SU-DHL-6 (cell line): Measurements from ENCODE around the gene KIF18B.

ENCODE experiments used
- H2AFZ ChIP-seq: fragments of 200-600 bp; sonication (generic); 2 replicates; pipeline ENCODE4 v1.6.1; 2014; ENCODE audit warnings: low read depth, mild to moderate bottlenecking, moderate library complexity, mixed read lengths, antibody characterized with exemption, low read length; ENCODE audit not compliant: severe bottlenecking
- H3F3A ChIP-seq: fragments of 200-600 bp; shearing (Covaris generic); 2 replicates; pipeline ENCODE4 v1.6.0; 2016; ENCODE audit warnings: antibody characterized with exemption, mild to moderate bottlenecking; ENCODE audit not compliant: insufficient read depth
- H3K27ac ChIP-seq: fragments of 200-600 bp; sonication (generic); 2 replicates; pipeline ENCODE4 v1.5.1; 2016; ENCODE audit warnings: low read depth, mild to moderate bottlenecking, low read length, moderate library complexity, mixed read lengths
- H3K27me3 ChIP-seq: fragments of 200-600 bp; sonication (generic), shearing (Covaris generic); 2 replicates; pipeline ENCODE4 v1.6.0; 2014; ENCODE audit warnings: mild to moderate bottlenecking, low read length
- H3K36me3 ChIP-seq: fragments of 200-600 bp; sonication (generic); 2 replicates; pipeline ENCODE4 v1.6.1; 2014; ENCODE audit warnings: mild to moderate bottlenecking, low read length, mixed read lengths
- H3K4me2 ChIP-seq: fragments of 300-600, 200-600 bp; shearing (Covaris generic), sonication (generic); 2 replicates; pipeline ENCODE4 v1.6.0; 2014; ENCODE audit warnings: low read length, low read depth, mild to moderate bottlenecking; ENCODE audit not compliant: poor library complexity, severe bottlenecking
- H3K4me3 ChIP-seq: fragments of 200-600 bp; sonication (generic); 2 replicates; pipeline ENCODE4 v1.5.1; 2014; ENCODE audit warnings: antibody characterized with exemption, low read length, mild to moderate bottlenecking, mixed read lengths; ENCODE audit not compliant: insufficient read depth, poor library complexity, severe bottlenecking
- H3K79me2 ChIP-seq: fragments of 200-600 bp; sonication (generic); 2 replicates; pipeline ENCODE4 v1.6.1; 2014; ENCODE audit warnings: mild to moderate bottlenecking, low read length, moderate library complexity; ENCODE audit not compliant: insufficient read depth
- H3K9ac ChIP-seq: fragments of 200-600 bp; sonication (generic); 2 replicates; pipeline ENCODE4 v1.7.0; 2014; ENCODE audit warnings: mild to moderate bottlenecking, low read length
- H3K9me2 ChIP-seq: fragments of 200-600 bp; sonication (generic); replicated peaks from 2 replicates; pipeline ENCODE4 v1.6.1; 2014; ENCODE audit warnings: low read length; ENCODE audit not compliant: insufficient read depth
- H3K9me3 ChIP-seq: fragments of 200-600 bp; sonication (generic); 2 replicates; pipeline ENCODE4 v1.6.1; 2014; ENCODE audit warnings: low read length, mixed read lengths; ENCODE audit not compliant: insufficient read depth
- H4K20me1 ChIP-seq: fragments of 200-600 bp; sonication (generic); 2 replicates; pipeline ENCODE4 v1.6.1; 2014; ENCODE audit warnings: low read depth, mild to moderate bottlenecking, antibody characterized with exemption, low read length, moderate library complexity, mixed read lengths
- CTCF ChIP-seq: fragments of 200-600 bp; sonication (generic); IDR thresholded peaks from one replicate; pipeline ENCODE4 v1.5.1; 2017; ENCODE audit warnings: antibody characterized with exemption, mild to moderate bottlenecking, low read length, moderate library complexity; ENCODE audit not compliant: insufficient read depth, poor library complexity, severe bottlenecking
- EZH2phosphoT487 ChIP-seq: fragments of 200-600 bp; sonication (generic), shearing (Covaris generic); conservative IDR thresholded peaks from 2 replicates; pipeline ENCODE4 v1.6.1; 2018; ENCODE audit warnings: mild to moderate bottlenecking, antibody characterized with exemption, low read length, moderate library complexity, mixed read lengths

The KIF18B gene

GRCh38 chr17:44887016-44887415, 60.6 kb downstream of the KIF18B start:
- H3K4me2 ChIP-seq = no peak overlapping the region
- TF ChIP-seq EZH2phosphoT487 (no peak), CTCF (no peak)
- no peaks in the 10 kb centered on the region for H3K9me3 ChIP-seq
- no peak overlapping the region for H3K4me3 ChIP-seq
- H3K9me2 ChIP-seq = no peaks in the 10 kb centered on the region
- peaks cover 50% of the 10 kb centered on the region for H3K79me2 ChIP-seq
- H2AFZ ChIP-seq = no peak overlapping the region
- no peaks in the 10 kb centered on the region for H3F3A ChIP-seq
- peaks cover 5% of the 10 kb centered on the region; the same call in 1 of the 2 replicates for H4K20me1 ChIP-seq
- peaks cover 27% of the 10 kb centered on the region; the same call in 1 of the 2 replicates for H3K36me3 ChIP-seq
- no peak overlapping the region for H3K9ac ChIP-seq
- no peak overlapping the region for H3K27ac ChIP-seq
- H3K27me3 ChIP-seq = no peaks in the 10 kb centered on the region

GRCh38 chr17:44884941-44885340, 62.6 kb downstream of the KIF18B start:
- Histone ChIP-seq H3K4me3 (no peak overlapping the region), H3K36me3 (peaks cover 30% of the 10 kb centered on the region; the same call in 1 of the 2 replicates), H3K27me3 (no peaks in the 10 kb centered on the region), H3K9ac (no peak overlapping the region), H2AFZ (no peak overlapping the region), H3K9me3 (no peaks in the 10 kb centered on the region), H4K20me1 (peaks cover 5% of the 10 kb centered on the region; the same call in 1 of the 2 replicates), H3K79me2 (peaks cover 30% of the 10 kb centered on the region), H3F3A (peaks cover 8% of the 10 kb centered on the region; the same call in 1 of the 2 replicates), H3K9me2 (no peaks in the 10 kb centered on the region), H3K4me2 (no peak overlapping the region), H3K27ac (no peak overlapping the region)
- no peak for TF ChIP-seq EZH2phosphoT487
- no peak for TF ChIP-seq CTCF

- Histone ChIP-seq H3K9me3 (no peaks in the 10 kb centered on the region), H3F3A (peaks cover 8% of the 10 kb centered on the region; the same call in 1 of the 2 replicates), H3K9ac (no peak overlapping the region), H3K36me3 (peaks cover 37% of the 10 kb centered on the region), H3K9me2 (no peaks in the 10 kb centered on the region), H2AFZ (no peak overlapping the region), H3K4me2 (no peak overlapping the region), H3K27ac (no peak overlapping the region), H3K4me3 (no peak overlapping the region), H3K27me3 (no peaks in the 10 kb centered on the region), H4K20me1 (no peaks in the 10 kb centered on the region), H3K79me2 (peaks cover 3% of the 10 kb centered on the region; the same call in 1 of the 2 replicates)
- TF ChIP-seq CTCF (no peak), EZH2phosphoT487 (no peak)
Observed at GRCh38 chr17:44881145-44881544, 66.4 kb downstream of the KIF18B start.
